Neuronal stem cell (in vitro differentiated cells): Measurements from ENCODE around the gene SMAD7.

ENCODE experiments used
- DNase-seq: peaks from one replicate; pipeline ENCODE4 v3.0.0-alpha.2; 2013; ENCODE audit warnings: low spot score
- H2AFZ ChIP-seq: one replicate; pipeline ENCODE4 v1.6.1; 2013; ENCODE audit warnings: mild to moderate bottlenecking, low read length, inconsistent platforms
- H2AK5ac ChIP-seq: 2 replicates; pipeline ENCODE4 v1.6.1; 2013; ENCODE audit warnings: low read depth, mild to moderate bottlenecking, inconsistent platforms, low read length, moderate library complexity, mixed read lengths
- H2BK120ac ChIP-seq: 2 replicates; pipeline ENCODE4 v1.6.1; 2013; ENCODE audit warnings: low read depth, mild to moderate bottlenecking, inconsistent platforms, low read length, moderate library complexity, mixed read lengths
- H2BK12ac ChIP-seq: one replicate; pipeline ENCODE4 v1.6.1; 2013; ENCODE audit warnings: low read length, inconsistent platforms
- H2BK15ac ChIP-seq: 2 replicates; pipeline ENCODE4 v1.6.1; 2013; ENCODE audit warnings: mild to moderate bottlenecking, low read length, inconsistent platforms, mixed read lengths
- H2BK5ac ChIP-seq: one replicate; pipeline ENCODE4 v1.6.1; 2013; ENCODE audit warnings: inconsistent platforms, mild to moderate bottlenecking, low read length, moderate library complexity
- H3K14ac ChIP-seq: one replicate; pipeline ENCODE4 v1.6.1; 2013; ENCODE audit warnings: low read length, inconsistent platforms
- H3K18ac ChIP-seq: 2 replicates; pipeline ENCODE4 v1.6.1; 2013; ENCODE audit warnings: low read length, inconsistent platforms
- H3K23ac ChIP-seq: 2 replicates; pipeline ENCODE4 v1.6.1; 2013; ENCODE audit warnings: low read depth, mild to moderate bottlenecking, mixed read lengths, low read length, inconsistent platforms; ENCODE audit not compliant: poor library complexity
- H3K27ac ChIP-seq: replicated peaks from 3 replicates; pipeline ENCODE4 v1.5.1; 2013; ENCODE audit warnings: low read length, inconsistent platforms
- H3K27me3 ChIP-seq, 3 experiments: 2 replicates each; pipeline ENCODE4 v1.6.1; 2013; ENCODE audit warnings: low read length in 3 of 3, mild to moderate bottlenecking in 2 of 3, inconsistent platforms in 1 of 3, low read depth in 1 of 3, mixed read lengths in 1 of 3, moderate library complexity in 1 of 3; ENCODE audit not compliant: control insufficient read depth in 3 of 3, insufficient read depth in 3 of 3
- H3K36me3 ChIP-seq, 2 donors: replicated peaks in 1 of 2; 2 replicates each; pipeline ENCODE4 v1.6.1; 2013; ENCODE audit warnings: low read length in 2 of 2; ENCODE audit not compliant: control insufficient read depth in 2 of 2, insufficient read depth in 2 of 2
- H3K4ac ChIP-seq: 2 replicates; pipeline ENCODE4 v1.6.1; 2013; ENCODE audit warnings: inconsistent platforms, mild to moderate bottlenecking, low read length, moderate library complexity
- H3K4me1 ChIP-seq, 2 donors: 1 replicate in 1 of 2; 2 replicates in 1 of 2; pipeline ENCODE4 v1.6.1; 2013; ENCODE audit warnings: low read length in 2 of 2, low read depth in 1 of 2; ENCODE audit not compliant: control insufficient read depth in 2 of 2, insufficient read depth in 1 of 2
- H3K4me2 ChIP-seq: one replicate; pipeline ENCODE4 v1.6.1; 2013; ENCODE audit warnings: mild to moderate bottlenecking, low read length, inconsistent platforms; ENCODE audit not compliant: insufficient read depth, poor library complexity, severe bottlenecking
- H3K4me3 ChIP-seq, 2 donors: 2 replicates each; pipeline ENCODE4 v1.5.1; 2013; ENCODE audit warnings: low read length in 2 of 2, mild to moderate bottlenecking in 2 of 2, inconsistent platforms in 1 of 2, moderate library complexity in 1 of 2
- H3K79me1 ChIP-seq: one replicate; pipeline ENCODE4 v1.6.1; 2013; ENCODE audit warnings: low read depth, mild to moderate bottlenecking, inconsistent platforms, low read length, moderate library complexity
- H3K9ac ChIP-seq: one replicate; pipeline ENCODE4 v1.6.1; 2013; ENCODE audit warnings: mild to moderate bottlenecking, low read depth, low read length, inconsistent platforms; ENCODE audit not compliant: poor library complexity
- H3K9me3 ChIP-seq, 2 donors: replicated peaks in 1 of 2; 2 replicates each; pipeline versions ENCODE3 to v1.6.1; 2013; ENCODE audit warnings: low read length in 2 of 2, mild to moderate bottlenecking in 2 of 2, inconsistent platforms in 1 of 2, low read depth in 1 of 2, mixed read lengths in 1 of 2, moderate library complexity in 1 of 2; ENCODE audit not compliant: control insufficient read depth in 2 of 2, insufficient read depth in 1 of 2
- H4K8ac ChIP-seq: one replicate; pipeline ENCODE4 v1.6.1; 2013; ENCODE audit warnings: low read depth, mild to moderate bottlenecking, inconsistent platforms, low read length, moderate library complexity
- H4K91ac ChIP-seq: one replicate; pipeline ENCODE4 v1.6.1; 2013; ENCODE audit warnings: low read length, low read depth, mild to moderate bottlenecking, inconsistent platforms; ENCODE audit not compliant: poor library complexity
- WGBS, 2 donors: extraction: QIAGEN DNeasy Blood & Tissue Kit; methylation state at CpG; one replicate each; pipeline ENCODE4 v1.1.7; 2013; ENCODE audit warnings: missing lambda C conversion rate in 2 of 2, mixed read lengths in 1 of 2; ENCODE audit not compliant: insufficient read length in 2 of 2, insufficient replicate concordance in 1 of 2; ENCODE audit errors: extremely low coverage in 2 of 2; 5-methylcytosine and 5-hydroxymethylcytosine counted together

Gene SMAD7

GRCh38 chr18:48996901-48997463 lies 46.2 kb upstream of the SMAD7 start:
- peak overlapping the region; percentile 75 for H3K18ac ChIP-seq
- H3K27ac ChIP-seq: no peak overlapping the region
- no peak overlapping the region for H3K23ac ChIP-seq
- no peak overlapping the region for H2BK5ac ChIP-seq
- H3K4me1 ChIP-seq: peaks cover 14 to 15% of the 10 kb centered on the region in 2 donors
- H3K27me3 ChIP-seq: peaks cover 0 to 12% (median under 1%) of the 10 kb centered on the region in 3 experiments
- peaks cover 1% of the 10 kb centered on the region for H3K79me1 ChIP-seq
- DNase-seq: no peak
- no peak overlapping the region for H2BK12ac ChIP-seq
- no peak overlapping the region for H3K4me2 ChIP-seq
- H3K4ac ChIP-seq: no peak overlapping the region
- no CpG with 5 or more reads among the region's 8 CpGs for WGBS, 2 donors
- H3K9ac ChIP-seq: no peak overlapping the region
- no peak overlapping the region for H3K4me3 ChIP-seq
- H2BK120ac ChIP-seq: no peak overlapping the region
- H4K8ac ChIP-seq: no peak overlapping the region
- H2AFZ ChIP-seq: no peak overlapping the region
- no peaks in the 10 kb centered on the region for H3K9me3 ChIP-seq
- H4K91ac ChIP-seq: peak overlapping the region; percentile 57
- H3K14ac ChIP-seq: no peak overlapping the region
- H2BK15ac ChIP-seq: no peak overlapping the region
- H3K36me3 ChIP-seq: no peaks in the 10 kb centered on the region
- H2AK5ac ChIP-seq: peak overlapping the region; percentile 72

- Histone ChIP-seq H3K14ac (no peak overlapping the region), H2BK120ac (no peak overlapping the region), H2BK15ac (no peak overlapping the region), H3K27ac (no peak overlapping the region), H3K27me3 (peaks cover 0 to 8% (median 2%) of the 10 kb centered on the region in 3 experiments), H2BK5ac (no peak overlapping the region), H3K23ac (peak overlapping the region; percentile 59), H3K4me3 (no peak overlapping the region), H3K79me1 (peaks cover under 1% of the 10 kb centered on the region), H2AFZ (no peak overlapping the region), H3K18ac (no peak overlapping the region), H3K9me3 (no peaks in the 10 kb centered on the region), H3K4me2 (no peak overlapping the region), H2AK5ac (no peak overlapping the region), H3K4me1 (peaks cover 14 to 15% of the 10 kb centered on the region in 2 donors), H3K9ac (no peak overlapping the region), H4K8ac (no peak overlapping the region), H2BK12ac (no peak overlapping the region), H4K91ac (no peak overlapping the region), H3K4ac (no peak overlapping the region), H3K36me3 (no peaks in the 10 kb centered on the region)
- no CpG with 5 or more reads among the region's 4 CpGs for WGBS, 2 donors
- DNase-seq: no peak
Measured at GRCh38 chr18:48996041-48996440, 45.3 kb upstream of the SMAD7 start.

- Histone ChIP-seq H2BK12ac (peak overlapping the region; percentile 60), H3K27ac (no peak overlapping the region), H3K23ac (no peak overlapping the region), H3K36me3 (no peaks in the 10 kb centered on the region), H3K18ac (peak overlapping the region; percentile 1), H2AFZ (no peak overlapping the region), H3K4ac (no peak overlapping the region), H3K9ac (no peak overlapping the region), H2BK120ac (no peak overlapping the region), H2AK5ac (no peak overlapping the region), H3K79me1 (no peaks in the 10 kb centered on the region), H2BK5ac (no peak overlapping the region), H4K91ac (peak overlapping the region; percentile 22), H4K8ac (no peak overlapping the region), H3K4me1 (peaks cover 18 to 19% of the 10 kb centered on the region in 2 donors), H3K27me3 (peaks cover 0 to 12% (median 2%) of the 10 kb centered on the region in 3 experiments), H3K4me3 (no peak overlapping the region), H3K14ac (peak overlapping the region; percentile 2), H2BK15ac (peak overlapping the region; percentile 77), H3K4me2 (no peak overlapping the region), H3K9me3 (no peaks in the 10 kb centered on the region)
- WGBS, 2 donors: no CpG with 5 or more reads among the region's 20 CpGs
- DNase-seq: no peak
Measured at GRCh38 chr18:48994926-48995835, 44.4 kb upstream of the SMAD7 start.

GRCh38 chr18:48994044-48994651 lies 43.4 kb upstream of the SMAD7 start:
- Histone ChIP-seq H4K91ac (no peak overlapping the region), H3K4me3 (no peak overlapping the region), H3K4me2 (no peak overlapping the region), H3K9ac (no peak overlapping the region), H4K8ac (no peak overlapping the region), H2BK5ac (no peak overlapping the region), H3K4ac (no peak overlapping the region), H2BK12ac (no peak overlapping the region), H3K79me1 (no peaks in the 10 kb centered on the region), H3K27ac (no peak overlapping the region), H2AK5ac (no peak overlapping the region), H2BK15ac (no peak overlapping the region), H3K4me1 (peaks cover 18 to 22% of the 10 kb centered on the region in 2 donors), H3K18ac (peak overlapping the region; percentile 60), H3K36me3 (no peaks in the 10 kb centered on the region), H3K23ac (no peak overlapping the region), H3K9me3 (no peaks in the 10 kb centered on the region), H2BK120ac (no peak overlapping the region), H2AFZ (no peak overlapping the region), H3K14ac (no peak overlapping the region), H3K27me3 (peaks cover 0 to 12% (median 2%) of the 10 kb centered on the region in 3 experiments)
- no peak for DNase-seq
- no CpG with 5 or more reads among the region's 15 CpGs for WGBS, 2 donors
